ENCODE data around the gene RXRA. TPM values are rescaled to one million over a fixed set of nuclear protein-coding genes. Genes with fewer than 3 reads are reported as not detected.

Gene RXRA
- total and polyA plus RNA-seq, 4 donors, result 41.5 to 116 (median 74.1) TPM

DNA sequence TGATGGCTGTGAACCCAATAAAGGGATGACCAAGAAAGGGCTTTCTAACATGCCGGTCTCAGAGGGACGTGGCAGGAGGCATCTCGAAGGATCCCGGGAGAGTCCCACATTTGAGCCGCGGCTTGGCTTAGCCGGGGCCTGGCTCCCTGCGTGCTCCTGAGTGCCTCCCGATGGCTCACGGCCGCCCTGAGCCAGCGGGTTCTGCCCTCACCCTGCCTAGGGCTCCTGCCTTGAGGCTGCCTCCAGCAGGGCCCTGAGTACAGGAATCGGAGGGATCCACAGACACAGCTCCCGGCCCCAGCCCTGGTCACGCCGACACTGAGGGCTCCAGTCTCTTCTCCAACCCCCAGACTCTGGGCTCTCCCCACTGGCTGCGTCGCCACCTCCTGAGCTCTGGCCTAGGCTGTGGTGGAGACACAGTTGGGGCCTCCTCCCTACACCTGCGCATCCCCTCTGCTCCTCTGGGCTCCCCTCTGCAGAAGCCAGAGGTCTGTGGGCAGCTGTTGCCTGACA is 44.1 kb upstream of the RXRA start:
- Histone ChIP-seq H3K27ac (ENCODE audit: low read depth in 1 of 2, low read length in 2 of 2) (no peak overlapping the region), H3K9me3 (ENCODE audit: control insufficient read depth in 4 of 4, low read length in 3 of 4) (no peaks in the 10 kb centered on the region), H3K27me3 (ENCODE audit: control insufficient read depth in 4 of 4, insufficient read depth in 4 of 4, low read length in 3 of 4) (no peaks in the 10 kb centered on the region), H3K4me3 (ENCODE audit: low read depth in 1 of 3, low read length in 3 of 3) (no peak overlapping the region), H3K9ac (ENCODE audit: low read depth in 1 of 2, low read length in 2 of 2) (no peak overlapping the region), H3K36me3 (ENCODE audit: control insufficient read depth in 4 of 4, insufficient read depth in 3 of 4, low read depth in 1 of 4, low read length in 3 of 4) (no peaks in the 10 kb centered on the region), H3K4me1 (ENCODE audit: control insufficient read depth in 4 of 4, insufficient read depth in 4 of 4, low read length in 3 of 4) (peaks cover 12 to 41% (median 29%) of the 10 kb centered on the region in 4 donors)
- DNase-seq (ENCODE audit: low spot score), result no peak
- TF ChIP-seq RXRA (IDR thresholded peaks at IDR 0.05) (no peak), GABPA (IDR thresholded peaks at IDR 0.05 in 1 of 2, conservative IDR thresholded peaks at IDR 0.05 in 1 of 2) (no peak), SP1 (IDR thresholded peaks at IDR 0.05) (no peak), RAD21 (IDR thresholded peaks at IDR 0.05) (no peak), HNF4A (conservative IDR thresholded peaks at IDR 0.05) (no peak), HNF4G (IDR thresholded peaks at IDR 0.05) (no peak), FOXA1 (IDR thresholded peaks at IDR 0.05) (no peak), JUND (IDR thresholded peaks at IDR 0.05) (no peak), NR2F2 (IDR thresholded peaks at IDR 0.05) (no peak), YY1 (IDR thresholded peaks at IDR 0.05) (no peak), FOXA2 (IDR thresholded peaks at IDR 0.05) (no peak), EGR1 (IDR thresholded peaks at IDR 0.05; ENCODE audit: low read depth in 2 of 2) (no peak), TAF1 (conservative IDR thresholded peaks at IDR 0.05) (no peak)
- TF ChIP-seq, protein P1, sequence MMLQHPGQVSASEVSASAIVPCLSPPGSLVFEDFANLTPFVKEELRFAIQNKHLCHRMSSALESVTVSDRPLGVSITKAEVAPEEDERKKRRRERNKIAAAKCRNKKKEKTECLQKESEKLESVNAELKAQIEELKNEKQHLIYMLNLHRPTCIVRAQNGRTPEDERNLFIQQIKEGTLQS (IDR thresholded peaks at IDR 0.05), result no peak
- TF ChIP-seq, protein P2, sequence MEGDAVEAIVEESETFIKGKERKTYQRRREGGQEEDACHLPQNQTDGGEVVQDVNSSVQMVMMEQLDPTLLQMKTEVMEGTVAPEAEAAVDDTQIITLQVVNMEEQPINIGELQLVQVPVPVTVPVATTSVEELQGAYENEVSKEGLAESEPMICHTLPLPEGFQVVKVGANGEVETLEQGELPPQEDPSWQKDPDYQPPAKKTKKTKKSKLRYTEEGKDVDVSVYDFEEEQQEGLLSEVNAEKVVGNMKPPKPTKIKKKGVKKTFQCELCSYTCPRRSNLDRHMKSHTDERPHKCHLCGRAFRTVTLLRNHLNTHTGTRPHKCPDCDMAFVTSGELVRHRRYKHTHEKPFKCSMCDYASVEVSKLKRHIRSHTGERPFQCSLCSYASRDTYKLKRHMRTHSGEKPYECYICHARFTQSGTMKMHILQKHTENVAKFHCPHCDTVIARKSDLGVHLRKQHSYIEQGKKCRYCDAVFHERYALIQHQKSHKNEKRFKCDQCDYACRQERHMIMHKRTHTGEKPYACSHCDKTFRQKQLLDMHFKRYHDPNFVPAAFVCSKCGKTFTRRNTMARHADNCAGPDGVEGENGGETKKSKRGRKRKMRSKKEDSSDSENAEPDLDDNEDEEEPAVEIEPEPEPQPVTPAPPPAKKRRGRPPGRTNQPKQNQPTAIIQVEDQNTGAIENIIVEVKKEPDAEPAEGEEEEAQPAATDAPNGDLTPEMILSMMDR (IDR thresholded peaks at IDR 0.05; ENCODE audit: low read depth, low read length, missing input control), result no peak
- TF ChIP-seq, protein P3, sequence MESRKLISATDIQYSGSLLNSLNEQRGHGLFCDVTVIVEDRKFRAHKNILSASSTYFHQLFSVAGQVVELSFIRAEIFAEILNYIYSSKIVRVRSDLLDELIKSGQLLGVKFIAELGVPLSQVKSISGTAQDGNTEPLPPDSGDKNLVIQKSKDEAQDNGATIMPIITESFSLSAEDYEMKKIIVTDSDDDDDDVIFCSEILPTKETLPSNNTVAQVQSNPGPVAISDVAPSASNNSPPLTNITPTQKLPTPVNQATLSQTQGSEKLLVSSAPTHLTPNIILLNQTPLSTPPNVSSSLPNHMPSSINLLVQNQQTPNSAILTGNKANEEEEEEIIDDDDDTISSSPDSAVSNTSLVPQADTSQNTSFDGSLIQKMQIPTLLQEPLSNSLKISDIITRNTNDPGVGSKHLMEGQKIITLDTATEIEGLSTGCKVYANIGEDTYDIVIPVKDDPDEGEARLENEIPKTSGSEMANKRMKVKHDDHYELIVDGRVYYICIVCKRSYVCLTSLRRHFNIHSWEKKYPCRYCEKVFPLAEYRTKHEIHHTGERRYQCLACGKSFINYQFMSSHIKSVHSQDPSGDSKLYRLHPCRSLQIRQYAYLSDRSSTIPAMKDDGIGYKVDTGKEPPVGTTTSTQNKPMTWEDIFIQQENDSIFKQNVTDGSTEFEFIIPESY (IDR thresholded peaks at IDR 0.05), result no peak
- TF ChIP-seq, protein P4, sequence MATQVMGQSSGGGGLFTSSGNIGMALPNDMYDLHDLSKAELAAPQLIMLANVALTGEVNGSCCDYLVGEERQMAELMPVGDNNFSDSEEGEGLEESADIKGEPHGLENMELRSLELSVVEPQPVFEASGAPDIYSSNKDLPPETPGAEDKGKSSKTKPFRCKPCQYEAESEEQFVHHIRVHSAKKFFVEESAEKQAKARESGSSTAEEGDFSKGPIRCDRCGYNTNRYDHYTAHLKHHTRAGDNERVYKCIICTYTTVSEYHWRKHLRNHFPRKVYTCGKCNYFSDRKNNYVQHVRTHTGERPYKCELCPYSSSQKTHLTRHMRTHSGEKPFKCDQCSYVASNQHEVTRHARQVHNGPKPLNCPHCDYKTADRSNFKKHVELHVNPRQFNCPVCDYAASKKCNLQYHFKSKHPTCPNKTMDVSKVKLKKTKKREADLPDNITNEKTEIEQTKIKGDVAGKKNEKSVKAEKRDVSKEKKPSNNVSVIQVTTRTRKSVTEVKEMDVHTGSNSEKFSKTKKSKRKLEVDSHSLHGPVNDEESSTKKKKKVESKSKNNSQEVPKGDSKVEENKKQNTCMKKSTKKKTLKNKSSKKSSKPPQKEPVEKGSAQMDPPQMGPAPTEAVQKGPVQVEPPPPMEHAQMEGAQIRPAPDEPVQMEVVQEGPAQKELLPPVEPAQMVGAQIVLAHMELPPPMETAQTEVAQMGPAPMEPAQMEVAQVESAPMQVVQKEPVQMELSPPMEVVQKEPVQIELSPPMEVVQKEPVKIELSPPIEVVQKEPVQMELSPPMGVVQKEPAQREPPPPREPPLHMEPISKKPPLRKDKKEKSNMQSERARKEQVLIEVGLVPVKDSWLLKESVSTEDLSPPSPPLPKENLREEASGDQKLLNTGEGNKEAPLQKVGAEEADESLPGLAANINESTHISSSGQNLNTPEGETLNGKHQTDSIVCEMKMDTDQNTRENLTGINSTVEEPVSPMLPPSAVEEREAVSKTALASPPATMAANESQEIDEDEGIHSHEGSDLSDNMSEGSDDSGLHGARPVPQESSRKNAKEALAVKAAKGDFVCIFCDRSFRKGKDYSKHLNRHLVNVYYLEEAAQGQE (IDR thresholded peaks at IDR 0.05), result no peak
- TF ChIP-seq, protein P5, sequence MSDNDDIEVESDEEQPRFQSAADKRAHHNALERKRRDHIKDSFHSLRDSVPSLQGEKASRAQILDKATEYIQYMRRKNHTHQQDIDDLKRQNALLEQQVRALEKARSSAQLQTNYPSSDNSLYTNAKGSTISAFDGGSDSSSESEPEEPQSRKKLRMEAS (IDR thresholded peaks at IDR 0.05), result no peak
- 94% methylated on average over 19 of the region's 19 CpGs for WGBS
